Activated naive CD4-positive, alpha-beta T cell treated with anti-CD3 and anti-CD28 coated beads for 36 hours (primary cell): Measurements from ENCODE around the gene ITPR1. TPM values are rescaled to one million over a fixed set of nuclear protein-coding genes. Genes with fewer than 3 reads are reported as not detected.
A peak's percentile ranks its signal among the peaks of the same experiment; 100 is the strongest.

ENCODE experiments used
- CTCF ChIA-PET: fragments of 350-600 bp; sonication (Branson Sonifier 250); formaldehyde crosslinking; loops from one replicate; lab custom pipeline; 2021; ENCODE audit warnings: antibody characterized with exemption; lab: Charles Lee
- DNase-seq: peaks from one replicate; pipeline ENCODE4 v3.0.0-alpha.2; 2020
- H3K27ac Mint-ChIP-seq: one replicate; pipeline ENCODE4 v1.8.0; 2021; ENCODE audit warnings: mild to moderate bottlenecking, mixed read lengths
- H3K27me3 Mint-ChIP-seq: one replicate; pipeline ENCODE4 v1.8.0; 2021; ENCODE audit warnings: low read depth, mixed read lengths
- H3K36me3 Mint-ChIP-seq: one replicate; pipeline ENCODE4 v1.8.0; 2021; ENCODE audit warnings: low read depth, mixed read lengths
- H3K4me1 Mint-ChIP-seq: one replicate; pipeline ENCODE4 v1.8.0; 2021; ENCODE audit warnings: low read depth, mixed read lengths
- H3K4me3 Mint-ChIP-seq: one replicate; pipeline ENCODE4 v1.8.0; 2021; ENCODE audit warnings: mild to moderate bottlenecking, moderate library complexity, mixed read lengths
- H3K9me3 Mint-ChIP-seq: one replicate; pipeline ENCODE4 v1.8.0; 2021; ENCODE audit warnings: mixed read lengths
- intact Hi-C: fragments of 100-400 bp; cut with micrococcal nuclease; formaldehyde crosslinking; loops from one replicate; pipeline ENCODE4 v1.15.1; 2023
- total RNA-seq, 2 experiments: library from RNA; stranded (reverse); gene quantifications; one replicate each; pipeline ENCODE4 v1.2.3, GENCODE V29; 2021

Gene ITPR1
- total RNA-seq, 2 experiments from 2014 or later, result 38.5 to 41.1 TPM

GRCh38 chr3:4859788-4860187, 366.6 kb downstream of the ITPR1 start:
- peaks cover 38% of the 10 kb centered on the region for H3K36me3 Mint-ChIP-seq
- no peaks in the 10 kb centered on the region for H3K27me3 Mint-ChIP-seq
- no peak overlapping the region for H3K27ac Mint-ChIP-seq
- no peak for DNase-seq
- H3K4me1 Mint-ChIP-seq, result peaks cover 35% of the 10 kb centered on the region
- CTCF ChIA-PET, result interaction anchor here (0.6 to 1.7 kb wide), 6 partner anchors 9 to 148 kb away, joined by 3 to 5 read pairs (median 4); no protein-coding TSS in a partner anchor
- no peak overlapping the region for H3K4me3 Mint-ChIP-seq
- peaks cover 14% of the 10 kb centered on the region for H3K9me3 Mint-ChIP-seq
- intact Hi-C loops, result no loop called here

- H3K27ac Mint-ChIP-seq, result no peak overlapping the region
- no peaks in the 10 kb centered on the region for H3K27me3 Mint-ChIP-seq
- peaks cover 35% of the 10 kb centered on the region for H3K36me3 Mint-ChIP-seq
- CTCF ChIA-PET, result interaction anchor here (0.5 kb wide), 1 partner anchor 26 kb away, joined by 4 read pairs; no protein-coding TSS in a partner anchor
- H3K4me3 Mint-ChIP-seq, result no peak overlapping the region
- H3K4me1 Mint-ChIP-seq, result peaks cover 28% of the 10 kb centered on the region
- intact Hi-C loops, result no loop called here
- H3K9me3 Mint-ChIP-seq, result peaks cover 12% of the 10 kb centered on the region
- no peak for DNase-seq
Measured at GRCh38 chr3:4862973-4863372, 369.8 kb downstream of the ITPR1 start.

- Mint-ChIP-seq H3K4me3 (no peak overlapping the region), H3K36me3 (peaks cover 33% of the 10 kb centered on the region), H3K27me3 (no peaks in the 10 kb centered on the region), H3K4me1 (peaks cover 30% of the 10 kb centered on the region), H3K9me3 (peaks cover 12% of the 10 kb centered on the region), H3K27ac (no peak overlapping the region)
- CTCF ChIA-PET, result interaction anchor here (0.7 kb wide), 1 partner anchor 22 kb away, joined by 3 read pairs; no protein-coding TSS in a partner anchor
- intact Hi-C loops, result no loop called here
- no peak for DNase-seq
Measured at GRCh38 chr3:4864503-4864902, 371.4 kb downstream of the ITPR1 start.

GRCh38 chr3:4865714-4866113, 372.6 kb downstream of the ITPR1 start:
- peaks cover 31% of the 10 kb centered on the region for H3K36me3 Mint-ChIP-seq
- CTCF ChIA-PET, result no interaction called here

GRCh38 chr3:4866866-4867265, 373.7 kb downstream of the ITPR1 start:
- H3K4me3 Mint-ChIP-seq, result peak overlapping the region; percentile 83
- H3K27me3 Mint-ChIP-seq, result no peaks in the 10 kb centered on the region
- peaks cover 23% of the 10 kb centered on the region for H3K36me3 Mint-ChIP-seq
- H3K4me1 Mint-ChIP-seq, result peaks cover 27% of the 10 kb centered on the region
- H3K27ac Mint-ChIP-seq, result peak overlapping the region; percentile 92
- peak; percentile 28 for DNase-seq
- intact Hi-C loops, result no loop called here
- H3K9me3 Mint-ChIP-seq, result peaks cover 4% of the 10 kb centered on the region
- CTCF ChIA-PET, result interaction anchor here (0.6 to 1.2 kb wide), 3 partner anchors 14 to 156 kb away, joined by 3 to 8 read pairs (median 7); no protein-coding TSS in a partner anchor

More at GRCh38 chr3:4865714-4866113, 372.6 kb downstream of the ITPR1 start:
- H3K4me3 Mint-ChIP-seq, result no peak overlapping the region
- H3K27me3 Mint-ChIP-seq, result no peaks in the 10 kb centered on the region
- peaks cover 27% of the 10 kb centered on the region for H3K4me1 Mint-ChIP-seq
- intact Hi-C loops, result no loop called here
- no peak overlapping the region for H3K27ac Mint-ChIP-seq
- H3K9me3 Mint-ChIP-seq, result peaks cover 10% of the 10 kb centered on the region
- no peak for DNase-seq

GRCh38 chr3:4877173-4877787, 384.1 kb downstream of the ITPR1 start:
- H3K4me1 Mint-ChIP-seq, result peaks cover 18% of the 10 kb centered on the region
- CTCF ChIA-PET, result no interaction called here
- no peak overlapping the region for H3K27ac Mint-ChIP-seq
- H3K9me3 Mint-ChIP-seq, result no peaks in the 10 kb centered on the region
- H3K36me3 Mint-ChIP-seq, result no peaks in the 10 kb centered on the region
- no peaks in the 10 kb centered on the region for H3K27me3 Mint-ChIP-seq
- H3K4me3 Mint-ChIP-seq, result no peak overlapping the region
- DNase-seq, result no peak
- intact Hi-C loops, result no loop called here

- intact Hi-C loops, result no loop called here
- H3K27me3 Mint-ChIP-seq, result no peaks in the 10 kb centered on the region
- H3K4me1 Mint-ChIP-seq, result peaks cover 21% of the 10 kb centered on the region
- H3K4me3 Mint-ChIP-seq, result no peak overlapping the region
- no peak for DNase-seq
- no peaks in the 10 kb centered on the region for H3K36me3 Mint-ChIP-seq
- no peak overlapping the region for H3K27ac Mint-ChIP-seq
- H3K9me3 Mint-ChIP-seq, result no peaks in the 10 kb centered on the region
- CTCF ChIA-PET, result interaction anchor here (1.0 kb wide), 1 partner anchor 27 kb away, joined by 3 read pairs; no protein-coding TSS in a partner anchor
Measured at GRCh38 chr3:4880850-4881249, 387.7 kb downstream of the ITPR1 start.

GRCh38 chr3:4882548-4882947, 389.4 kb downstream of the ITPR1 start:
- Mint-ChIP-seq H3K27ac (no peak overlapping the region), H3K4me3 (no peak overlapping the region), H3K4me1 (peaks cover 31% of the 10 kb centered on the region), H3K36me3 (no peaks in the 10 kb centered on the region), H3K27me3 (no peaks in the 10 kb centered on the region), H3K9me3 (no peaks in the 10 kb centered on the region)
- intact Hi-C loops, result no loop called here
- CTCF ChIA-PET, result interaction anchor here (0.7 to 1.1 kb wide), 2 partner anchors 11 to 26 kb away, joined by 3 to 4 read pairs; no protein-coding TSS in a partner anchor
- no peak for DNase-seq

GRCh38 chr3:4883011-4883410, 389.9 kb downstream of the ITPR1 start:
- CTCF ChIA-PET, result interaction anchor here (0.7 kb wide), 1 partner anchor 26 kb away, joined by 3 read pairs; no protein-coding TSS in a partner anchor
- intact Hi-C loops, result no loop called here
- Mint-ChIP-seq H3K4me1 (peaks cover 34% of the 10 kb centered on the region), H3K27me3 (no peaks in the 10 kb centered on the region), H3K4me3 (no peak overlapping the region), H3K27ac (no peak overlapping the region), H3K36me3 (no peaks in the 10 kb centered on the region), H3K9me3 (no peaks in the 10 kb centered on the region)
- no peak for DNase-seq

- no peak for DNase-seq
- H3K27me3 Mint-ChIP-seq, result no peaks in the 10 kb centered on the region
- no peaks in the 10 kb centered on the region for H3K9me3 Mint-ChIP-seq
- intact Hi-C loops, result no loop called here
- peaks cover 48% of the 10 kb centered on the region for H3K4me1 Mint-ChIP-seq
- no peaks in the 10 kb centered on the region for H3K36me3 Mint-ChIP-seq
- CTCF ChIA-PET, result interaction anchor here (0.6 to 2.1 kb wide), 9 partner anchors 10 to 173 kb away, joined by 3 to 14 read pairs (median 4); no protein-coding TSS in a partner anchor
- no peak overlapping the region for H3K27ac Mint-ChIP-seq
- no peak overlapping the region for H3K4me3 Mint-ChIP-seq
Measured at GRCh38 chr3:4884888-4885287, 391.7 kb downstream of the ITPR1 start.

GRCh38 chr3:4885316-4885715, 392.2 kb downstream of the ITPR1 start:
- H3K4me3 Mint-ChIP-seq, result no peak overlapping the region
- H3K36me3 Mint-ChIP-seq, result no peaks in the 10 kb centered on the region
- no peaks in the 10 kb centered on the region for H3K27me3 Mint-ChIP-seq
- H3K4me1 Mint-ChIP-seq, result peaks cover 47% of the 10 kb centered on the region
- CTCF ChIA-PET, result interaction anchor here (0.6 to 2.1 kb wide), 9 partner anchors 11 to 174 kb away, joined by 3 to 14 read pairs (median 3); no protein-coding TSS in a partner anchor
- intact Hi-C loops, result no loop called here
- H3K27ac Mint-ChIP-seq, result no peak overlapping the region
- no peaks in the 10 kb centered on the region for H3K9me3 Mint-ChIP-seq
- DNase-seq, result no peak

- H3K4me3 Mint-ChIP-seq, result no peak overlapping the region
- intact Hi-C loops, result no loop called here
Measured at GRCh38 chr3:4886448-4886847, 393.3 kb downstream of the ITPR1 start.

More at GRCh38 chr3:4886448-4886847, 393.3 kb downstream of the ITPR1 start:
- CTCF ChIA-PET, result interaction anchor here (0.7 to 1.1 kb wide), 3 partner anchors 10 to 89 kb away, joined by 3 read pairs; no protein-coding TSS in a partner anchor
- Mint-ChIP-seq H3K4me1 (peaks cover 40% of the 10 kb centered on the region), H3K27ac (no peak overlapping the region), H3K36me3 (no peaks in the 10 kb centered on the region), H3K27me3 (no peaks in the 10 kb centered on the region), H3K9me3 (no peaks in the 10 kb centered on the region)
- no peak for DNase-seq
